ENCODE measurements around the gene NDC1.

NDC1 gene

DNA sequence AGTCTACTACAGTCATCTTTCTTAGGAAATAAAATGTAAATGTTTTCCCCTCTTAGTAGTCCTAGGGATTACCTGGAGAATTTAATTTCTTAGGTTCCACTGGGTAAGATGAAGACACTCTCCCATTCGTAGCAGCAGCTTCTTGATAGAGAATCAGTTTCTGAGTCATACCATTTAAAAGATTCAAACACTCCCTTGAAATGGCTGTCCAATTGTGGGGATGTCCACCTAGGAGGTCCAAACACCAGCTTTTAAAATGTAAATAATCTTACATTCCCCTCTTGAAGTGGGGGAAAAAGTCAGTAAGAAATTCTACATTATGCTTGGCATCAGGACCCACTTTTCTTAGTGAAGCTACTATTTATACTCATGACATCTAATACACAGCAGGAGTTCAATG, 37.5 kb downstream of the NDC1 start:
- Histone ChIP-seq H2AFZ (ENCODE audit: low read length) (no peak overlapping the region), H3K9me2 (replicated peaks; ENCODE audit: insufficient read depth, low read length) (no peaks in the 10 kb centered on the region), H3F3A (ENCODE audit: insufficient read depth, low read length) (no peaks in the 10 kb centered on the region), H4K20me1 (ENCODE audit: insufficient read depth, low read length) (no peaks in the 10 kb centered on the region), H3K9me3 (replicated peaks; ENCODE audit: insufficient read depth, low read length) (no peaks in the 10 kb centered on the region), H3K27ac (ENCODE audit: low read length) (no peak overlapping the region), H3K79me2 (ENCODE audit: low read length) (no peaks in the 10 kb centered on the region), H3K4me2 (ENCODE audit: low read depth, low read length) (no peak overlapping the region), H3K4me3 (ENCODE audit: low read length) (no peak overlapping the region), H3K9ac (ENCODE audit: low read length) (no peak overlapping the region), H3K36me3 (replicated peaks; ENCODE audit: insufficient read depth, low read length) (peaks cover 5% of the 10 kb centered on the region; the same call in 1 of the 2 replicates), H3K4me1 (ENCODE audit: low read length) (no peaks in the 10 kb centered on the region), H3K27me3 (replicated peaks; ENCODE audit: insufficient read depth, low read length) (no peaks in the 10 kb centered on the region)
- no peak for DNase-seq
- TF ChIP-seq EZH2 (optimal IDR thresholded peaks at IDR 0.05; ENCODE audit: low read depth, low read length) (no peak), EZH2phosphoT487 (IDR thresholded peaks at IDR 0.05; ENCODE audit: low read length) (no peak)
- TF ChIP-seq, protein P1, sequence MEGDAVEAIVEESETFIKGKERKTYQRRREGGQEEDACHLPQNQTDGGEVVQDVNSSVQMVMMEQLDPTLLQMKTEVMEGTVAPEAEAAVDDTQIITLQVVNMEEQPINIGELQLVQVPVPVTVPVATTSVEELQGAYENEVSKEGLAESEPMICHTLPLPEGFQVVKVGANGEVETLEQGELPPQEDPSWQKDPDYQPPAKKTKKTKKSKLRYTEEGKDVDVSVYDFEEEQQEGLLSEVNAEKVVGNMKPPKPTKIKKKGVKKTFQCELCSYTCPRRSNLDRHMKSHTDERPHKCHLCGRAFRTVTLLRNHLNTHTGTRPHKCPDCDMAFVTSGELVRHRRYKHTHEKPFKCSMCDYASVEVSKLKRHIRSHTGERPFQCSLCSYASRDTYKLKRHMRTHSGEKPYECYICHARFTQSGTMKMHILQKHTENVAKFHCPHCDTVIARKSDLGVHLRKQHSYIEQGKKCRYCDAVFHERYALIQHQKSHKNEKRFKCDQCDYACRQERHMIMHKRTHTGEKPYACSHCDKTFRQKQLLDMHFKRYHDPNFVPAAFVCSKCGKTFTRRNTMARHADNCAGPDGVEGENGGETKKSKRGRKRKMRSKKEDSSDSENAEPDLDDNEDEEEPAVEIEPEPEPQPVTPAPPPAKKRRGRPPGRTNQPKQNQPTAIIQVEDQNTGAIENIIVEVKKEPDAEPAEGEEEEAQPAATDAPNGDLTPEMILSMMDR (IDR thresholded peaks at IDR 0.05; ENCODE audit: low read length): no peak

DNA sequence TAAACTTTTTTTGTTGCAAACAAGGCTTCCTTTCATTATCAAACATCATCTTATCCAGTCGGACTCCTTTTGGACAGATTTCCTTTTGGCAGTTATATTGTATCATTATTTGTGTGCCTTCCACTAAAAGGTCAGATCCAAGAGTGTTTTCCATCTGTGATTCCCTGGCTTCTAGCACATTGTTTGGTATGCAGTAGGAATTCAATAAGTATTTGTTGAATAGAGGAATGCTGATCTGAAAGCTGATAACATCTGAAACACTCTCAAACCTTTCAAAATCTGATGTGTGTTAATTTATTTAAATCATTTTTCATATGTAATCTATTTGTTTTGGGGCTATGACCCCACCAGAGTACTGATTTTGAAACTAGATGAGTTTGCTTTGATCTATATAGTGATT, 39.0 kb downstream of the NDC1 start:
- DNase-seq: no peak
- Histone ChIP-seq H3K4me1 (ENCODE audit: low read length) (no peaks in the 10 kb centered on the region), H3K9me2 (replicated peaks; ENCODE audit: insufficient read depth, low read length) (no peaks in the 10 kb centered on the region), H4K20me1 (ENCODE audit: insufficient read depth, low read length) (no peaks in the 10 kb centered on the region), H3K27ac (ENCODE audit: low read length) (no peak overlapping the region), H3K9ac (ENCODE audit: low read length) (no peak overlapping the region), H3K9me3 (replicated peaks; ENCODE audit: insufficient read depth, low read length) (no peaks in the 10 kb centered on the region), H3K4me3 (ENCODE audit: low read length) (no peak overlapping the region), H3K36me3 (replicated peaks; ENCODE audit: insufficient read depth, low read length) (peaks cover 5% of the 10 kb centered on the region; the same call in 1 of the 2 replicates), H3K27me3 (replicated peaks; ENCODE audit: insufficient read depth, low read length) (no peaks in the 10 kb centered on the region), H3F3A (ENCODE audit: insufficient read depth, low read length) (no peaks in the 10 kb centered on the region), H3K4me2 (ENCODE audit: low read depth, low read length) (no peak overlapping the region), H2AFZ (ENCODE audit: low read length) (no peak overlapping the region), H3K79me2 (ENCODE audit: low read length) (no peaks in the 10 kb centered on the region)
- no peak for TF ChIP-seq EZH2 (optimal IDR thresholded peaks at IDR 0.05; ENCODE audit: low read depth, low read length)

DNA sequence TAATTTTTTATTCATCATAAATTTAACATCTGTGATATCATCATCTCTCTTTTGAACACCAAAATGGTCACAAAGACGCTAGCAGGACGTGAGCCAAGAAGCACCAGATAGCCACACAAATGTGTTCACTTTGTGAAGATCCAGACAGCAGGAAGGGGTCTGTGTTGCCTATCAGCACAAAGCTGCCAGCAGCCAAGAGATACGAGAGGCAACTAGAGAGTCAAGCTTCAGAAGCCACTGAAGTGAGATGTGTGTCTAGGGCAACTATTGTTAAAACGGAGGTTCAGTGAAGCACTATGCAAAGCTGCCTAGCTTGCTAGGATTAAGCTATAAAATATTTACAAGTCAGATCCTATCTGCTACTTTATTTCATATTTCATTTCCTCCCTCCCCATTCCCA, 45.3 kb downstream of the NDC1 start:
- H3K9me2 ChIP-seq (replicated peaks; ENCODE audit: insufficient read depth, low read length): no peaks in the 10 kb centered on the region
- no peak overlapping the region for H3K4me3 ChIP-seq (ENCODE audit: low read length)
- H3K9ac ChIP-seq (ENCODE audit: low read length): no peak overlapping the region
- H3K4me2 ChIP-seq (ENCODE audit: low read depth, low read length): no peak overlapping the region
- no peaks in the 10 kb centered on the region for H3K4me1 ChIP-seq (ENCODE audit: low read length)
- H3F3A ChIP-seq (ENCODE audit: insufficient read depth, low read length): no peaks in the 10 kb centered on the region
- H3K27ac ChIP-seq (ENCODE audit: low read length): no peak overlapping the region
- TF ChIP-seq EZH2phosphoT487 (IDR thresholded peaks at IDR 0.05; ENCODE audit: low read length) (no peak), EZH2 (optimal IDR thresholded peaks at IDR 0.05; ENCODE audit: low read depth, low read length) (no peak)
- TF ChIP-seq, protein P1 (IDR thresholded peaks at IDR 0.05; ENCODE audit: low read length): no peak
- H3K9me3 ChIP-seq (replicated peaks; ENCODE audit: insufficient read depth, low read length): no peaks in the 10 kb centered on the region
- DNase-seq: no peak
- no peaks in the 10 kb centered on the region for H4K20me1 ChIP-seq (ENCODE audit: insufficient read depth, low read length)
- H3K36me3 ChIP-seq (replicated peaks; ENCODE audit: insufficient read depth, low read length): no peaks in the 10 kb centered on the region
- H3K79me2 ChIP-seq (ENCODE audit: low read length): no peaks in the 10 kb centered on the region
- no peak overlapping the region for H2AFZ ChIP-seq (ENCODE audit: low read length)
- no peaks in the 10 kb centered on the region for H3K27me3 ChIP-seq (replicated peaks; ENCODE audit: insufficient read depth, low read length)

DNA sequence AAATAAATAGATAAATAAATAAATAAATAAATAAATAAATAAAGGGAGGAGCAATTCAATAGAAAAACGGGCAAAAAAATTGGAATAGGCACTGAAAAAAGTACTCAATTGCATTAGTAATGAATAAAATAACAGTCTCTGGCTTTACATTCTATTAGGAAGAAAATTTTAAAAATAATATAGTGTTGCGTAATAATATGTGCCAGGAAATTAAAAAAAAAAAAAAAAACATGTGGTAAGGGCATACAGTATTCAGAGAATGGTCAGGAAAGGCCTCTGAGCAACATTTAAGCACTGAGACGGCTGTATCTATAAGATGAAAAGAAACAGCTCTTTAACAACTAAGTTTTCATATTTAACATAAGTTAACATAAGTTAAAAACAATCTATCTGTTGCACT, 50.4 kb downstream of the NDC1 start:
- Histone ChIP-seq H3K27ac (ENCODE audit: low read length) (no peak overlapping the region), H3F3A (ENCODE audit: insufficient read depth, low read length) (no peaks in the 10 kb centered on the region), H3K4me2 (ENCODE audit: low read depth, low read length) (no peak overlapping the region), H2AFZ (ENCODE audit: low read length) (no peak overlapping the region), H4K20me1 (ENCODE audit: insufficient read depth, low read length) (no peaks in the 10 kb centered on the region), H3K9me2 (replicated peaks; ENCODE audit: insufficient read depth, low read length) (no peaks in the 10 kb centered on the region), H3K9me3 (replicated peaks; ENCODE audit: insufficient read depth, low read length) (no peaks in the 10 kb centered on the region), H3K36me3 (replicated peaks; ENCODE audit: insufficient read depth, low read length) (no peaks in the 10 kb centered on the region; the same call in 1 of the 2 replicates), H3K27me3 (replicated peaks; ENCODE audit: insufficient read depth, low read length) (no peaks in the 10 kb centered on the region), H3K4me3 (ENCODE audit: low read length) (no peak overlapping the region), H3K9ac (ENCODE audit: low read length) (no peak overlapping the region), H3K79me2 (ENCODE audit: low read length) (no peaks in the 10 kb centered on the region), H3K4me1 (ENCODE audit: low read length) (no peaks in the 10 kb centered on the region)
- TF ChIP-seq EZH2 (optimal IDR thresholded peaks at IDR 0.05; ENCODE audit: low read depth, low read length): no peak
- TF ChIP-seq EZH2phosphoT487 (IDR thresholded peaks at IDR 0.05; ENCODE audit: low read length): no peak
- TF ChIP-seq, protein P1 (IDR thresholded peaks at IDR 0.05; ENCODE audit: low read length): no peak
- DNase-seq: no peak
